PFSK-1 (cell line): ENCODE results near the gene FAM222A.

Experiments
- FOXP2 ChIP-seq: optimal IDR thresholded peaks from 2 replicates; pipeline ENCODE3; 2011; ENCODE audit warnings: borderline replicate concordance, control low read depth, inconsistent platforms; ENCODE audit not compliant: insufficient read depth; ENCODE audit errors: extremely low read length, extremely low read depth
- POLR2AphosphoS5 ChIP-seq: IDR thresholded peaks from 2 replicates; pipeline ENCODE4 v1.6.1; 2012; ENCODE audit warnings: low read depth, mild to moderate bottlenecking, control low read depth, low read length, moderate library complexity
- REST ChIP-seq, 2 experiments: IDR thresholded peaks; 2 replicates each; pipeline versions ENCODE4 v1.6.1 to v1.8.0; 2011 to 2012; ENCODE audit warnings: low read depth in 2 of 2, low read length in 2 of 2, control low read depth in 1 of 2, inconsistent platforms in 1 of 2, mild to moderate bottlenecking in 1 of 2, moderate library complexity in 1 of 2; ENCODE audit not compliant: insufficient read depth in 1 of 2
- SIN3A ChIP-seq: IDR thresholded peaks from 2 replicates; pipeline ENCODE4 v1.6.1; 2012; ENCODE audit warnings: mild to moderate bottlenecking, low read length, moderate library complexity, borderline replicate concordance; ENCODE audit not compliant: insufficient read depth
- TAF1 ChIP-seq: IDR thresholded peaks from 2 replicates; pipeline ENCODE4 v1.6.1; 2012; ENCODE audit warnings: low read length, control low read depth, borderline replicate concordance; ENCODE audit not compliant: insufficient read depth

Gene FAM222A

GRCh38 chr12:109771746-109772621 is 58.4 kb downstream of the FAM222A start:
- TF ChIP-seq SIN3A (no peak), TAF1 (no peak), REST (IDR thresholded peaks at IDR 0.05; ENCODE audit: insufficient read depth in 1 of 2, low read depth in 2 of 2, low read length in 2 of 2) (no peak), FOXP2 (no peak), POLR2AphosphoS5 (no peak)

GRCh38 chr12:109772622-109773321 is 59.1 kb downstream of the FAM222A start:
- TF ChIP-seq REST (IDR thresholded peaks at IDR 0.05; ENCODE audit: insufficient read depth in 1 of 2, low read depth in 2 of 2, low read length in 2 of 2) (0 out of 4 replicates have a peak, but pooled peaks of 1 of the 2 experiments have one; percentile 42), TAF1 (no peak)

GRCh38 chr12:109773384-109774011 is 59.9 kb downstream of the FAM222A start:
- TF ChIP-seq TAF1 (no peak), REST (IDR thresholded peaks at IDR 0.05; ENCODE audit: insufficient read depth in 1 of 2, low read depth in 2 of 2, low read length in 2 of 2) (no peak), FOXP2 (no peak), POLR2AphosphoS5 (no peak), SIN3A (no peak)

- TF ChIP-seq POLR2AphosphoS5 (peak; percentile 23; the same call in 1 of the 2 replicates), TAF1 (no peak)
Observed at GRCh38 chr12:109775172-109775881, 61.7 kb downstream of the FAM222A start.

GRCh38 chr12:109776624-109777023 is 63.0 kb downstream of the FAM222A start:
- TF ChIP-seq FOXP2, result no peak
- TF ChIP-seq POLR2AphosphoS5, result no peak
- TF ChIP-seq TAF1, result no peak
- TF ChIP-seq SIN3A, result no peak
- TF ChIP-seq REST (IDR thresholded peaks at IDR 0.05; ENCODE audit: insufficient read depth in 1 of 2, low read depth in 2 of 2, low read length in 2 of 2), result no peak
